T-helper 2 cell (primary cell): ENCODE results near the gene CYB5R4.

Experiments used
- DNase-seq, 5 experiments: peaks; one replicate each; pipeline versions ENCODE4 v3.0.0 to v3.0.0-alpha.2; 2012 to 2022

CYB5R4 gene

DNA sequence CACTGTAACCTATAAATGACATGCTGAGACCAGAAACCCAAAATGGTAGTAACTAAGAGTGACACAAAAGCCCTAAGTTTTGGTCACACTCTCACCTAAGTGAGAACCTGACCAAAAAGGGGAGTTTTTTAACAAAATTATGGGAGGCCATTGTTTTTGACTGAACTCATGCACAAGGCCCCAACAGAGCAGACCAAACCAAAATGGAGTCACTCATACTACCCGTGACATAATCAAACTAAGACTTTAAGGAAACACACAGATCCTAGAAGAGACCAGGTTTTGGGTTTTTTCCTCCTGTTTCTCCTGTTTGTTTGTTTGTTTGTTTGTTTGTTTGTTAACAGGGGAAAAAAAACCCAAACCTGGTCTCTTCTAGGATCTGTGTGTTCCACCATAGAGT, 124.9 kb downstream of the CYB5R4 start:
- no peak for DNase-seq

DNA sequence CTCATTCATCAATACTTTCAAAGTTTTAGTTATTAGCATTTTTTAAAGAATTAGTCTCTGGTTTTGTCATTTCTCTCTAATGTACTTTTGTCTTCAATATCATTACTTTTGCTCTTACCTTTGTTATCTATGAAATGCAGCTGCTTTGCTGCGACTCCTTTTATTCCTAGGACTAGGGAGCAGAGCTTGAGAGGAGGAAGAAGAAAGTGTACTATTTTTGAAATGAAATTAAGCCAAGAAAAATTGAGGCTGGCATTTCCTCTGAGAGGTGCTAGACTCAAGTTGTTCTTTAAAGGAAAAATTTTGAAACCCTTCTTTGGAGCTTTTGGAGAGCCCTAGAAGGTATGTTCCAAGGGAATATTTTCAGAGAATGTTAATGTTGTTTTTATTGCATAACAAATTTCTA, 125.8 kb downstream of the CYB5R4 start:
- DNase-seq, result no peak

DNA sequence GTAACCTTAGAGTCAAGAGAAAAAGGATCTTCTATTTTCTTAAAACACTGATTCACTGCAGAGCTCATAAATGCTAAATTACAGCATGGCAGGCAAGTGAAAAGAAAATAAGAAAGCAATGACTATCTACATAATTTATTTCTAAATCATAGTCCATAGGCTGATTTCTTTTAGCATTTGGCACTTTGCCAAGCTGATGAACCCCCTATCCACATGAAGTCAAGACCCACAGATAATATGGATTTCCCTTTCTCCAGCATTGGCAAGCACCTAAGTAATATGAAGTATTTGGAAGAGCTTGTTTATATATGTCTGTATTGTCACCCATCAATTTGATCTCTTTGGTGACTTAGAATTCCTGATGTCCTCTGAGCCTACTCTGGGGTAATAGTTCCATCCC, 126.2 kb downstream of the CYB5R4 start:
- no peak for DNase-seq

DNA sequence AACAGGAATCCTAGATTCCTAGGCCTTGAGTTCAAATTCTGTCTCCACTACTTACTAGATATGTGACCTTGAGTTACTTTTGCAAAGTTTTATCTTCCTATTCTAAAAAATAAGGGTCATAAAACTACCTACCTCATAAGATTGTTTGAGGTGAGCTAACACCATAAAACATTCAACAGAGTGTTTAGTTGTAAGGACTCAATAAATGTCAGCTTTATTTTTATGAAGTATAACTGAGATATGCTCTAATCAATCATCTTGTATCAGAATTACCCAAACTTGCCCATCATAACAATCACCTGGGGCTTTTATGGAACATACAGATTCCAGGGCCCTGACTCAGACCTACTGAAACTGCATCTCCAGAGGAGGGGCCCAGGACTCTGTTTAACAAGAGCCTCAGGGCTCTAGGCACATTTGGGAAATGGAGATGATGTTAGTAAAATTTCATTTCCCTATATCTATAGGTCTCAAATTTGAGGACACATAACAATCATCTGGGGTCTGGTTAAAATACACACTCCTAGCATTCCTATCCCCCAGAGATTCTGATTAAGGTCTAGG, 138.6 kb downstream of the CYB5R4 start:
- no peak for DNase-seq

DNA sequence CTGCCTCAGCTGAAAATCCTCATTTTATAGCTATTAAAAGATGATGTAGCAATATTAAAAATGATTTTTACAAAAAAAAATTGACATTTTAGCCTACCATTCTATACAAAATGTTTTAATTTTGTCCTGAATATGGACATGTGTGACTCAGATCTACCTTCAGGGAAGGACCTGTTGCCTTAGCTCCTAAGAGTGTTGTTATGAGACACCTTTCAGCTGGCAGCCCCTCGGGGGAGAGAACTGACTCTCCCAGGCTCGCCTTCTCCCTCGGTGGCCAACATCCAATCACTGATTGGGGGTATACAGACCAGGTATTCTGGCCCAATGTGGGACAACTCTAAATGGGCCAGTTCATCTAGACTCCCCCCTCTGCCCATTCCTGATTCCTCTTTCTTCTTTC, 141.6 kb downstream of the CYB5R4 start:
- no peak for DNase-seq

DNA sequence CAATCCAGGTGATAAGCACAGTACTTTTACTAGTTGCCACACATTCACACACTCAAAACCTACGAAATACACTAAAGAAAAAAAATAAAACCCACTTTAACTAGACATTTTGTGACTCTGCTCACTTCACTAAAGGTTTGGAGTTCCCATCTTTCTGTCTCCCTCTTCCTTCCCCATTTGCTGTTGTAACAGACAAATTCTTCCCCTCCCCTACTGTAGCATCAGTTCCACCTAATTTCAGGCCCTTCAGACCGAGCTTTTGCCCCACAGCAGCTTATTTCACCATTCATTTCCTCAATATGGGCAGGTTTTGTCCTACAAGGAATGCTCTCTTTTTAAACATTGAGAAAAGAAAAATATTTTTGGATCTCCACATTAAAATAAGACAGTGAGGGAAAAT, 142.7 kb downstream of the CYB5R4 start:
- no peak for DNase-seq

DNA sequence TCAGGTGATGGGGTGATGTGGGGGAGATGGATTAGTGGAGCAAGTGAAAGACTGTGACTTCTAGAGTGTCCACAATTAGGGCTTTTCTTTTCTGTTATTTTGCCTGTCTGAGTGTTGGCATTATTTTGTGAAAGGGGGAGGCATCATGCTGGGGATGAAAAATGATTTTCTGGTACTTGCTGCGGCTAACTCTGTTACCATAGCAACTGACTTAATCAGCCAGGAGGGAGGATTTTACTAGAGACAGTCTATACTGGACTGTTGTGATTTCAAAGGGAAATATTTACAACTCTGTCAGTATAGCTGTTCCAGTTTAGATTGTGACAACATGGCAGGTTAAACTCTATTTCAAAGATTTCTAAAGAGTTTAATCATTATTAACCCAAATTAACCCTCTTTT, 143.6 kb downstream of the CYB5R4 start:
- no peak for DNase-seq

DNA sequence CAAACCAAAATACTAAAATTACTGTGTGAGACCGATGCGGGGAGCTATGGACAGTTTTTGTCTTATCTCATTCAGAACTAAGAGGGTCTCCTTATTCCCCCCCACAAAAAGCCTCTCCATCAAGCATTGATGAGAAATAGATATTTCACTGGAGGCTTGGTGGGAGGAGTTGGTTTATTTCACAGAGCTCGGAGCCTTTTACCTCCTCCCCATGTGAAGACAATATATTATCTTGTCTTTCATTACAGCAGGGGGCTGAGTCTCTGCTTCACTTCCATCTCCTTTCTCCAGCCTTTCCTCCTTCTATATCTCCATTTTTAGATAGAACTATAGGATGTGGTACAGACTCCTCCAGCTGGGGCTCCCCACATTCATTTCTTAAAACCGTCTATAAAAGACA, 144.2 kb downstream of the CYB5R4 start:
- no peak for DNase-seq

DNA sequence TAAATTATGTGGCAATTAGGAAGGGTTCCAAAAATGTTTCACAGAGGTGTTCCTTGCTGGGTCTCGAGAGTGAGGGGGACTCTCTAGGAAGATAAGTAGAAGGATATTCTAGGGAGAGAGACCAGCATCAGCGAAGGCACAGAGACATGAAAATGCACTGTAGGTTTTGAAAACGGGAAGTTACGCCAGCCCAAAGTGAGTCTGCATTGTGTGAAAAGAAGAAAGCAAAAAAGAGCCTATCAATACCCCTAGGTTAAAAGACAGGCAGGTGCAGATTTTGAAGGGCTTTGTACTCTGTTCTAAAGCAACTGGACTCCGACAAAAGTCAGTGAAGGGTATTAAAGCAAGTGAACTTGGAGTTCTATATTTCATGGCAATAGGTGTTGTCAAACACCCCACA, 148.4 kb downstream of the CYB5R4 start:
- DNase-seq, result no peak

DNA sequence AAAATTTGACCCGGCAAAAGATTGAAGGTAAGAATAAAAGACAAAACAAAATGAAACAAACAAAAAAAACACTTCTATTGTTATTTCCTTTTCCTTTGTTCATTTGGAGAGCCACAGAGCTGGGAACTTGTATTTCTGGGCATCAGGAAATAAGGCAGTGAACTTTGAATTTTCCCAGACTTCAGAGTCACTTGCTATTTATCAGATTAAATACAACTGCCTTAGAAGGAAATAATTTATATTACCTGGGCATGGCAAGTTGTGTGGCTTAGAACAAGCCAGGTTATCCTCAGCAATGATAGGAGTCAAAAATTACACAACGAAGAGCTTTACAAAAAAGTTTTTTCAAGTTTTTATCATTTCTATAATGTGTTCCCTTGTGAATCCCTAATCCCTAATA, 153.9 kb downstream of the CYB5R4 start:
- DNase-seq, result no peak

DNA sequence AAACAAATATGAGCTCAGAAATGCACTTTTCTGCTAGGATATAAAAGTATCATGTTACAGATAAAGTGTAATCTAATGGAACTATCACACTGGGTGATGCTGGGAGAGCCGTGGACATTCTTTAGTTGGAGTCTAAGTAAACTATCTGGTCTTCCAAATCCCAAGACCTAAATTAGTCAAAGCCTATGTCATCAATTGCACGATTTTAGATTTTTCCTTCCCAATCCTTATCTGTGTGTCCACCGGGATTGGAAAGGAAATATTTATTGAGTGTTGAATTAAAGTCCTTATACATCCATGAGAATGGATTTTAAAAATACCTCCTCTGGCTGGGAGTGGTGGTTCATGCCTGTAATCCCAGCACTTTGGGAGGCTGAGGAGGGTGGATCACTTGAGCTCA, 154.4 kb downstream of the CYB5R4 start:
- DNase-seq, result no peak

DNA sequence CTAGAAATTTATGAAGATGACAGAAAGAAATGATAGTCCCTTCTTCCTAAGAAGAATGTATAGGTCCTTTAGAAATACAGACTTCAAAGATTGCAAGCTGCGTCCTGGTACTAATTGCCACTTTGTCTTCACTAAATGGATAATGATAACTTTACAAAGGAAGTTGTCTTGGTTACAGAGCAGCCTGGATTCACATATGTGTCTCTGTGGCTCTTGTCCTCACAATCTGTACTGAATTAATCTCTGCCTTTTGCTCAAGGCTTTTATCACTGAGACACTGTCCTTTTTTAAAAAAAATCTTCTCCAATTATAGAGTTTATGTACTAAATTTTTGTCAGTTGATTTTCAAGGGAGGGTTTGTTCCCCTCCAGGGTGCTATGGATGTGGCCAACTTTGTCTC, 156.5 kb downstream of the CYB5R4 start:
- no peak for DNase-seq
